Thoracic aorta (tissue), 2 donors: ENCODE measurements around the gene RADIL. TPM values are rescaled to one million over a fixed set of nuclear protein-coding genes. Genes with fewer than 3 reads are reported as not detected.
A peak's percentile ranks its signal among the peaks of the same experiment; 100 is the strongest.

ENCODE experiments used
- ATAC-seq: fragments of 150-250 bp; one replicate; pipeline ENCODE4 v1.8.0; 2017; ENCODE audit warnings: low read depth; ENCODE audit not compliant: insufficient number of reproducible peaks, low FRiP score
- DNase-seq: peaks from one replicate; pipeline ENCODE4 v3.0.0-alpha.2; 2020; ENCODE audit warnings: low spot score
- H3K27ac ChIP-seq, 2 donors: fragments of 200-600 bp; sonication (generic); 1 replicate in 1 of 2; 2 replicates in 1 of 2; pipeline ENCODE4 v1.5.1; 2016; ENCODE audit warnings: mild to moderate bottlenecking in 2 of 2, moderate library complexity in 2 of 2
- H3K27me3 ChIP-seq: fragments of 200-600 bp; sonication (generic); replicated peaks from 2 replicates; pipeline ENCODE4 v1.6.0; 2016; ENCODE audit warnings: mild to moderate bottlenecking; ENCODE audit not compliant: insufficient read depth
- H3K36me3 ChIP-seq: fragments of 200-600 bp; sonication (generic); one replicate; pipeline ENCODE4 v1.5.1; 2016
- H3K4me1 ChIP-seq, 2 donors: fragments of 200-600 bp; sonication (generic); 1 replicate in 1 of 2; 2 replicates in 1 of 2; pipeline versions ENCODE4 v1.5.1 to v1.6.0; 2016; ENCODE audit warnings: low read depth in 2 of 2, mild to moderate bottlenecking in 1 of 2; ENCODE audit not compliant: control insufficient read depth in 1 of 2
- H3K4me3 ChIP-seq: fragments of 200-600 bp; sonication (generic); 2 replicates; pipeline ENCODE4 v1.5.1; 2016; ENCODE audit warnings: mild to moderate bottlenecking
- H3K9me3 ChIP-seq: fragments of 200-600 bp; sonication (generic); 2 replicates; pipeline ENCODE4 v1.5.1; 2016
- total RNA-seq, 2 donors: library from RNA; depleted of rRNA; stranded (reverse); fragments of >200 nt; gene quantifications; one replicate each; pipeline versions ENCODE4 v1.1.0 to v1.2.3, GENCODE V29; 2016
- TF ChIP-seq, protein P1 (sequence below): fragments of 200-600 bp; sonication (generic); IDR thresholded peaks from one replicate; pipeline ENCODE4 v1.5.1; 2019; ENCODE audit warnings: antibody characterized with exemption

Gene RADIL, protein sequence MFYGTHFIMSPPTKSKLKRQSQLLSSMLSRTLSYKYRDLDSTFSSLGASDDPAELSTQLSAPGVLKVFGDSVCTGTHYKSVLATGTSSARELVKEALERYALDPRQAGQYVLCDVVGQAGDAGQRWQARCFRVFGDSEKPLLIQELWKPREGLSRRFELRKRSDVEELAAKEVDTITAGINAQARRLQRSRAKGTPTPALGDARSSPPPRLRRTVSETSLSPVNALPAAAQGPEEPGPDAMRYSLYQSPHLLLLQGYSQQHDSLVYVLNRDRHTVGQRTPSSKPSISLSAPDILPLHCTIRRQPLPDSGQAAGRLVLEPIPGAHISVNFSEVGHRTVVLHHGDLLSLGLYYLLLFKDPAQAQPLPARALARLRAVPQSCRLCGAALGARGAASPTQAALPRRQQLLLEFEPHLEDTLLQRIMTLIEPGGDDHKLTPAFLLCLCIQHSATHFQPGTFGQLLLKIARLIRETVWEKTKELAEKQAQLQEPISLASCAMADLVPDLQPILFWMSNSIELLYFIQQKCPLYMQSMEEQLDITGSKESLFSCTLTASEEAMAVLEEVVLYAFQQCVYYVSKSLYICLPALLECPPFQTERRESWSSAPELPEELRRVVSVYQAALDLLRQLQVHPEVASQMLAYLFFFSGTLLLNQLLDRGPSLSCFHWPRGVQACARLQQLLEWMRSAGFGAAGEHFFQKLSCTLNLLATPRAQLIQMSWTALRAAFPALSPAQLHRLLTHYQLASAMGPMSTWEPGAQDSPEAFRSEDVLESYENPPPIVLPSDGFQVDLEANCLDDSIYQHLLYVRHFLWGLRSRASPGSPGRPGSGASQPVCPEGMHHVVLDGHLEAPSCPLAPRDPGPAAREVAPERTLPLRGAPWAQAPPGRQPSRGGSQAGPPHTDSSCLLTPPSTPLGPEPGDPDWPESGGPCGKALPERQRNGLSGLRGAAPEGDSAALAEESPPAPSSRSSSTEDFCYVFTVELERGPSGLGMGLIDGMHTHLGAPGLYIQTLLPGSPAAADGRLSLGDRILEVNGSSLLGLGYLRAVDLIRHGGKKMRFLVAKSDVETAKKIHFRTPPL
- total RNA-seq: 10 to 100 TPM in 1 of 2 donors, 1 to 10 TPM in 1; 6.7 to 14.4 TPM

DNA sequence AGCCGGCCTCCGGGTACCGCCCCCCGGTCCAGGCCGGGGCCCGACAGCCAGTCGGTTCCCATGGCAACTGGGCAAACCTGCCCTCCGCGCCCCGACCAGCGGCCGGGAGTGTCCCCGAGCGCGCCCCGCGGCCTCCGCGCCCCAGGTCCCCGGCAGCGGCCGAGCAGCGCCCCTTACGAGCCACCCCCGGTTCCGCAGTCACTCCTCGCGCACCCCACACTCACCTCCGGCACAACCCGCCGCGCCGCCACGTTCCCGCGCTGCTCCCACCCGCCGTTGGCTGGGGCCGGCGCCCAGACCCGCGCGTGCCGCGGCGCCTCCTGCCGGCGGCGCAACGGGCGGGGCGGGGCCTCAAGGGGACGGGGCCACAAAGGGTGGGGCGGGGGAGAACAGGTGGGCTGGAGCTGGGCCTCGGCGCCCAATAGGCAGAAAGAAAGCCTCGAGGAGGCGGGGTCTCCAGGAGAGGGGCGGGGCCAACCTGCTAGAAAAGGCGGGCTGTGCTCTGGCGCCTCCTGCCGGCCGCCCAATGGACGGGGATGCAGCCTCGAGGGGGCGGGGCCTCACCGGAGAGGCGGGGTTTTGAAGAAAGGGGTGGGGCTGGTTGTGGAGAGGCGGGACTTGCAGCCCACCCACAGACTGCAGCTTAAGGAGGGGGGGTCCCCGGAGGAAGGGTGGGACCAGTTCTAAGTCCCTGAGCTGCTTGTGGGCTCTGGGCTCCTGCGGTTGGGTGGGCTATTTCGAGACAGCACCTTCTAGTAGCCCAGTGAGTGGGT, at the start of gene RADIL:
RADIL (minus strand) TSS at position 345 of the 773 bp plus-strand sequence. CDS start 5,577 bp downstream, outside the sequence.
- TF ChIP-seq, protein P1, sequence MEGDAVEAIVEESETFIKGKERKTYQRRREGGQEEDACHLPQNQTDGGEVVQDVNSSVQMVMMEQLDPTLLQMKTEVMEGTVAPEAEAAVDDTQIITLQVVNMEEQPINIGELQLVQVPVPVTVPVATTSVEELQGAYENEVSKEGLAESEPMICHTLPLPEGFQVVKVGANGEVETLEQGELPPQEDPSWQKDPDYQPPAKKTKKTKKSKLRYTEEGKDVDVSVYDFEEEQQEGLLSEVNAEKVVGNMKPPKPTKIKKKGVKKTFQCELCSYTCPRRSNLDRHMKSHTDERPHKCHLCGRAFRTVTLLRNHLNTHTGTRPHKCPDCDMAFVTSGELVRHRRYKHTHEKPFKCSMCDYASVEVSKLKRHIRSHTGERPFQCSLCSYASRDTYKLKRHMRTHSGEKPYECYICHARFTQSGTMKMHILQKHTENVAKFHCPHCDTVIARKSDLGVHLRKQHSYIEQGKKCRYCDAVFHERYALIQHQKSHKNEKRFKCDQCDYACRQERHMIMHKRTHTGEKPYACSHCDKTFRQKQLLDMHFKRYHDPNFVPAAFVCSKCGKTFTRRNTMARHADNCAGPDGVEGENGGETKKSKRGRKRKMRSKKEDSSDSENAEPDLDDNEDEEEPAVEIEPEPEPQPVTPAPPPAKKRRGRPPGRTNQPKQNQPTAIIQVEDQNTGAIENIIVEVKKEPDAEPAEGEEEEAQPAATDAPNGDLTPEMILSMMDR: peak; percentile 80
- Histone ChIP-seq H3K27ac (peak within 1 kb of the TSS; percentile 68 to 76), H3K9me3 (no peaks in the 10 kb centered on the region), H3K27me3 (no peaks in the 10 kb centered on the region), H3K4me3 (peak within 1 kb of the TSS; percentile 83), H3K36me3 (no peaks in the 10 kb centered on the region), H3K4me1 (no peaks in the 10 kb centered on the region)
- DNase-seq (peak; percentile 77), ATAC-seq (peak; percentile 79)

DNA sequence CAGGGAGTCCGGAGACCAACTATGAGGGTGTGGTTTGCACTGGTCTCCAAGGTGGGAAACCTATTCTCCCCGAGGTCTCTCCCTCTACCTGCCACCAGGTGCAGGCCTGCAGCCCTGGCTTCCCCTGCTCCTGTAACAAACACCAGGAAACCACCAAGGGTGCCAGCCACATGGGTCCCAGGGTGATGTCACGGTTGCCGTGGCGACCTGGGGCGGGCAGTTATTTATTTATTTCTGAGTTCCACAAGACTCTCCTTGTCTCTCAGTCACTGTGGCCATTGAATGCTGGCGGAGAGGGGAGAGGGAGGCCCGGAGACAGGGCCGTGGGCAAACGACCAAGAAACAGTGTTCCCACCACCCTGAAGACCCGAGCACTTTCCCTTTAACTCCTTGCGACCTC, 48.4 kb upstream of the RADIL start:
- no peaks in the 10 kb centered on the region for H3K4me1 ChIP-seq
- no peak overlapping the region for H3K4me3 ChIP-seq
- no peaks in the 10 kb centered on the region for H3K36me3 ChIP-seq
- DNase-seq (no peak), ATAC-seq (no peak)
- no peaks in the 10 kb centered on the region for H3K9me3 ChIP-seq
- TF ChIP-seq, protein P1: no peak
- no peak overlapping the region for H3K27ac ChIP-seq
- no peaks in the 10 kb centered on the region for H3K27me3 ChIP-seq

DNA sequence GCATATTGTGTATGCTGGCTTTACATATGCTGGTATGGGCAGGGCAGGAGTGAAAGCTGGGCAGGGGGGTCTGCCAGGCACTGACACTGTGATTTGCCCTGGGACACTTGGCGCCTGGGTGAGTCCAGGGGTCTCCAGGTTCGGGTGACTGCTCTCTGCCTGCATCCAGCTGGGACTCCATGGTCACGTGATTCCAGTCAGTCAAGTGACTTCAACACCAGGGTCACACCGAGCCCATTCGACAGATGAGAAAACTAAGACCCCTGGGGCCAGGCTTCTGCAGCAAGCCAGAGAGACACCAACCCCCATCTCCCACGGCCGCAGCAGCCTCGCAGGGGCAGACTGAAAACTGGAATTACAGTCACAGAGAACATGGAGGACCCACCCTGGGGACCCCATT, 45.5 kb upstream of the RADIL start:
- H3K36me3 ChIP-seq: no peaks in the 10 kb centered on the region
- no peaks in the 10 kb centered on the region for H3K27me3 ChIP-seq
- DNase-seq (no peak), ATAC-seq (no peak)
- H3K9me3 ChIP-seq: no peaks in the 10 kb centered on the region
- H3K27ac ChIP-seq: no peak overlapping the region
- H3K4me3 ChIP-seq: no peak overlapping the region
- TF ChIP-seq, protein P1: no peak
- no peaks in the 10 kb centered on the region for H3K4me1 ChIP-seq

DNA sequence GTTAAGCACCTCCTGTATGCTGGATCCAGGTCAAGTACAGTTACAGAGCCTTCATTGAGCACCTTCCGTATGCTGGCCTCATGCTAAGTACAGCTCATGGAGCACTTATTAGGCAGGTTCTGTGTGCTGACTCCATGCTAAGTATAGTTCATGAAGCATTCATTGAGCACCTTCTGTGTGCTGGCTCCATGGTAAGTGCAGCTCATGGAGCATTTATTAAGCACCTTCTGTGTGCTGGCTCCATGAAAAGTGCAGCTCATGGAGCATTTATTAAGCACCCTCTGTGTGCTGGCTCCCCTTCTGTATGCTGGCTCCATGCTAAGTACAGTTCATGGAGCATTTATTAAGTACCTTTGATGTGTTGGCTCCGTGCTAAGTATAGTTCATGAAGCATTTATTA, 44.9 kb upstream of the RADIL start:
- Histone ChIP-seq H3K27ac (no peak overlapping the region), H3K9me3 (no peaks in the 10 kb centered on the region), H3K36me3 (no peaks in the 10 kb centered on the region), H3K4me1 (no peaks in the 10 kb centered on the region), H3K27me3 (no peaks in the 10 kb centered on the region), H3K4me3 (no peak overlapping the region)
- DNase-seq (no peak), ATAC-seq (no peak)
- TF ChIP-seq, protein P1: no peak
